H1 (cell line): ENCODE results near the gene RALGAPA1. TPM values are rescaled to one million over a fixed set of nuclear protein-coding genes. Genes with fewer than 3 reads are reported as not detected.

Source experiments
- CTCF ChIA-PET: fragments of 300-600 bp; sonication (Branson Sonifier 250); formaldehyde crosslinking; loops from one replicate; lab custom pipeline; 2021; ENCODE audit not compliant: partially characterized antibody; lab: Charles Lee
- POLR2A ChIA-PET: fragments of 300-600 bp; sonication (Branson Sonifier 250); formaldehyde crosslinking; loops from one replicate; lab custom pipeline; 2021; ENCODE audit warnings: inconsistent platforms; ENCODE audit not compliant: partially characterized antibody; lab: Charles Lee
- DNase-seq, 2 experiments: peaks; one replicate each; pipeline versions ENCODE4 v3.0.0 to v3.0.0-alpha.2; 2010 to 2022; ENCODE audit warnings: low spot score in 2 of 2, low read depth in 1 of 2, mixed read lengths in 1 of 2
- FAIRE-seq: peaks from 2 replicates; lab custom pipeline; 2011; peaks lifted over from hg19 to GRCh38; lab: Jason Lieb, UNC
- H2AFZ ChIP-seq: 2 replicates; pipeline ENCODE4 v1.8.1; 2012; ENCODE audit warnings: low read length, inconsistent platforms
- H2AK5ac ChIP-seq: 2 replicates; pipeline ENCODE4 v1.6.1; 2013; ENCODE audit warnings: low read depth, low read length
- H2BK120ac ChIP-seq: replicated peaks from 2 replicates; pipeline ENCODE3; 2013; ENCODE audit warnings: low read depth, low read length, inconsistent platforms
- H2BK12ac ChIP-seq: 2 replicates; pipeline ENCODE4 v1.6.1; 2013; ENCODE audit warnings: low read depth, low read length
- H2BK15ac ChIP-seq: 2 replicates; pipeline ENCODE4 v1.6.1; 2013; ENCODE audit warnings: low read length
- H2BK20ac ChIP-seq: 2 replicates; pipeline ENCODE4 v1.6.1; 2013; ENCODE audit warnings: low read length
- H2BK5ac ChIP-seq: 2 replicates; pipeline ENCODE4 v1.6.1; 2013; ENCODE audit warnings: low read depth, low read length
- H3K14ac ChIP-seq: 2 replicates; pipeline ENCODE4 v1.6.1; 2013; ENCODE audit warnings: inconsistent platforms; ENCODE audit not compliant: insufficient read length
- H3K18ac ChIP-seq: 2 replicates; pipeline ENCODE4 v1.6.1; 2013; ENCODE audit warnings: low read length; ENCODE audit errors: extremely low read depth
- H3K23ac ChIP-seq: 2 replicates; pipeline ENCODE4 v1.6.1; 2013; ENCODE audit warnings: inconsistent platforms; ENCODE audit not compliant: insufficient read length
- H3K23me2 ChIP-seq: 2 replicates; pipeline ENCODE4 v1.6.1; 2013; ENCODE audit warnings: low read depth, low read length
- H3K27ac ChIP-seq: 2 replicates; pipeline ENCODE4 v1.6.1; 2011; ENCODE audit warnings: low read depth, low read length, inconsistent platforms
- H3K27me3 ChIP-seq, 4 experiments: replicated peaks in 1 of 4; 1 replicate in 1 of 4; 2 replicates in 3 of 4; pipeline versions ENCODE4 v1.6.1 to v1.8.1; 2011 to 2013; ENCODE audit warnings: low read length in 3 of 4, mild to moderate bottlenecking in 3 of 4, inconsistent platforms in 2 of 4, mixed read lengths in 2 of 4, moderate library complexity in 1 of 4; ENCODE audit not compliant: control insufficient read depth in 3 of 4, insufficient read depth in 3 of 4; ENCODE audit errors: extremely low read depth in 1 of 4
- H3K36me3 ChIP-seq, 4 experiments: 2 replicates each; pipeline versions ENCODE4 v1.6.1 to v1.8.1; 2011 to 2013; ENCODE audit warnings: mild to moderate bottlenecking in 4 of 4, low read length in 3 of 4, moderate library complexity in 2 of 4, control low read depth in 1 of 4, inconsistent platforms in 1 of 4; ENCODE audit not compliant: insufficient read depth in 4 of 4, control insufficient read depth in 2 of 4
- H3K4ac ChIP-seq: replicated peaks from 2 replicates; pipeline ENCODE3; 2013; ENCODE audit warnings: low read length, low read depth, mixed read lengths, inconsistent platforms; ENCODE audit not compliant: insufficient read length
- H3K4me1 ChIP-seq, 4 experiments: replicated peaks in 1 of 4; 1 replicate in 1 of 4; 2 replicates in 3 of 4; pipeline versions ENCODE4 v1.6.1 to v1.8.1; 2011 to 2013; ENCODE audit warnings: low read length in 3 of 4, inconsistent platforms in 2 of 4, mixed read lengths in 1 of 4; ENCODE audit not compliant: insufficient read depth in 4 of 4, control insufficient read depth in 3 of 4
- H3K4me2 ChIP-seq, 2 experiments: 2 replicates each; pipeline versions ENCODE4 v1.6.1 to v1.8.1; 2011 to 2013; ENCODE audit warnings: low read depth in 2 of 2, low read length in 2 of 2, control low read depth in 1 of 2, inconsistent platforms in 1 of 2, mild to moderate bottlenecking in 1 of 2; ENCODE audit not compliant: insufficient read depth in 1 of 2
- H3K4me3 ChIP-seq, 4 experiments: fragments of 200-600, 300-600 bp in 1 of 4; sonication (generic), shearing (Covaris generic), sonication (Bioruptor Twin) in 1 of 4; 2 replicates each; pipeline versions ENCODE4 v1.5.1 to v1.8.1; 2011 to 2016; ENCODE audit warnings: low read length in 4 of 4, low read depth in 3 of 4, control low read depth in 2 of 4, inconsistent platforms in 2 of 4, mild to moderate bottlenecking in 2 of 4, mixed read lengths in 1 of 4, moderate library complexity in 1 of 4; ENCODE audit not compliant: insufficient read depth in 2 of 4; ENCODE audit errors: extremely low read depth in 1 of 4
- H3K56ac ChIP-seq: replicated peaks from 2 replicates; pipeline ENCODE3; 2013; ENCODE audit warnings: low read depth, mild to moderate bottlenecking, mixed read lengths, low read length, inconsistent platforms; ENCODE audit not compliant: insufficient read length
- H3K79me1 ChIP-seq: 2 replicates; pipeline ENCODE4 v1.6.1; 2013; ENCODE audit warnings: low read depth, low read length, control low read depth
- H3K79me2 ChIP-seq, 2 experiments: 2 replicates each; pipeline versions ENCODE4 v1.6.1 to v1.8.1; 2012 to 2013; ENCODE audit warnings: low read length in 2 of 2, mild to moderate bottlenecking in 2 of 2, inconsistent platforms in 1 of 2; ENCODE audit not compliant: insufficient read depth in 2 of 2, control insufficient read depth in 1 of 2
- H3K9ac ChIP-seq, 4 experiments: replicated peaks in 1 of 4; 1 replicate in 1 of 4; 2 replicates in 3 of 4; pipeline versions ENCODE4 v1.6.1 to v1.8.1; 2011 to 2013; ENCODE audit warnings: low read depth in 3 of 4, low read length in 3 of 4, control low read depth in 2 of 4, mild to moderate bottlenecking in 2 of 4, moderate library complexity in 2 of 4, inconsistent platforms in 1 of 4; ENCODE audit errors: extremely low read depth in 1 of 4
- H3K9me3 ChIP-seq, 2 experiments: 2 replicates each; pipeline versions ENCODE4 v1.6.1 to v1.8.1; 2012 to 2013; ENCODE audit warnings: mild to moderate bottlenecking in 2 of 2, moderate library complexity in 2 of 2, control low read depth in 1 of 2, inconsistent platforms in 1 of 2, low read depth in 1 of 2, low read length in 1 of 2, mixed read lengths in 1 of 2; ENCODE audit not compliant: insufficient read depth in 2 of 2
- H4K20me1 ChIP-seq, 2 experiments: replicated peaks in 1 of 2; 2 replicates each; pipeline versions ENCODE3 to v1.8.1; 2011 to 2013; ENCODE audit warnings: inconsistent platforms in 2 of 2, low read length in 2 of 2, mild to moderate bottlenecking in 1 of 2; ENCODE audit not compliant: insufficient read depth in 2 of 2, control insufficient read depth in 1 of 2
- H4K5ac ChIP-seq: 2 replicates; pipeline ENCODE4 v1.6.1; 2013; ENCODE audit warnings: low read length, low read depth, mixed read lengths, inconsistent platforms; ENCODE audit not compliant: insufficient read length
- H4K8ac ChIP-seq: 2 replicates; pipeline ENCODE4 v1.8.0; 2013; ENCODE audit warnings: mild to moderate bottlenecking, moderate library complexity, low read length, inconsistent platforms; ENCODE audit not compliant: insufficient read depth; ENCODE audit errors: extremely low read depth
- H4K91ac ChIP-seq: replicated peaks from 2 replicates; pipeline ENCODE3; 2013; ENCODE audit warnings: low read length, mixed read lengths, inconsistent platforms; ENCODE audit not compliant: insufficient read length
- CBX8 ChIP-seq: fragments of 300-800, 300-1000 bp; sonication (generic); IDR thresholded peaks from 2 replicates; pipeline ENCODE4 v1.7.1; 2016; ENCODE audit warnings: low read depth, low read length, borderline replicate concordance
- EP300 ChIP-seq, 2 experiments: IDR thresholded peaks; 1 replicate in 1 of 2; 2 replicates in 1 of 2; pipeline ENCODE4 v1.6.1; 2011 to 2012; ENCODE audit warnings: low read depth in 2 of 2, low read length in 2 of 2, mild to moderate bottlenecking in 2 of 2, borderline replicate concordance in 1 of 2, inconsistent platforms in 1 of 2, moderate library complexity in 1 of 2
- EZH2 ChIP-seq: fragments of 200-600 bp; sonication (generic); IDR thresholded peaks from 2 replicates; pipeline ENCODE4 v1.7.1; 2012; ENCODE audit warnings: low read depth, mild to moderate bottlenecking, moderate library complexity, low read length, inconsistent platforms; ENCODE audit not compliant: severe bottlenecking
- HDAC2 ChIP-seq, 2 experiments: fragments of 300-600 bp in 1 of 2; sonication (generic) in 1 of 2; IDR thresholded peaks; 2 replicates each; pipeline ENCODE4 v1.6.1; 2011 to 2012; ENCODE audit warnings: low read depth in 2 of 2, low read length in 2 of 2, mild to moderate bottlenecking in 2 of 2, moderate library complexity in 2 of 2, borderline replicate concordance in 1 of 2, inconsistent platforms in 1 of 2
- JUN ChIP-seq: IDR thresholded peaks from 2 replicates; pipeline ENCODE4 v1.6.1; 2011; ENCODE audit warnings: low read depth, mild to moderate bottlenecking, improper control_type of control experiment, low read length
- NANOG ChIP-seq: IDR thresholded peaks from 2 replicates; pipeline ENCODE4 v1.6.1; 2011; ENCODE audit warnings: low read length, low read depth, mild to moderate bottlenecking, inconsistent platforms; ENCODE audit not compliant: insufficient read depth, poor library complexity, severe bottlenecking
- PHF8 ChIP-seq: fragments of 200-600 bp; sonication (generic); conservative IDR thresholded peaks from 2 replicates; pipeline ENCODE4 v1.7.1; 2012; ENCODE audit warnings: low read depth, mild to moderate bottlenecking, inconsistent platforms, low read length, moderate library complexity
- POLR2A ChIP-seq, 2 experiments: IDR thresholded peaks; 1 replicate in 1 of 2; 2 replicates in 1 of 2; pipeline ENCODE4 v1.6.1; 2011; ENCODE audit warnings: low read depth in 2 of 2, low read length in 2 of 2, mild to moderate bottlenecking in 2 of 2; ENCODE audit errors: control extremely low read depth in 1 of 2
- RXRA ChIP-seq: IDR thresholded peaks from 2 replicates; pipeline ENCODE4 v1.6.1; 2011; ENCODE audit warnings: low read depth, mild to moderate bottlenecking, low read length, moderate library complexity; ENCODE audit not compliant: insufficient read depth
- SIRT6 ChIP-seq: IDR thresholded peaks from one replicate; pipeline ENCODE4 v1.7.1; 2012; ENCODE audit warnings: low read length, inconsistent platforms
- SIX5 ChIP-seq: IDR thresholded peaks from 2 replicates; pipeline ENCODE4 v1.6.1; 2011; ENCODE audit warnings: mild to moderate bottlenecking, low read depth, low read length
- SP2 ChIP-seq: IDR thresholded peaks from 2 replicates; pipeline ENCODE4 v1.6.1; 2012; ENCODE audit warnings: mild to moderate bottlenecking, low read length, inconsistent platforms
- TBP ChIP-seq: IDR thresholded peaks from 2 replicates; pipeline ENCODE4 v1.6.1; 2011; ENCODE audit warnings: low read depth, low read length, improper control_type of control experiment
- YY1 ChIP-seq: IDR thresholded peaks from 2 replicates; pipeline ENCODE4 v1.6.1; 2011; ENCODE audit warnings: low read depth, mild to moderate bottlenecking, low read length
- WGBS, 2 experiments: shearing (Covaris generic) in 1 of 2; methylation state at CpG; one replicate each; pipeline versions ENCODE4 v1.1.6 to v1.1.7; 2013 to 2015; ENCODE audit warnings: low lambda C conversion rate in 2 of 2, mixed read lengths in 2 of 2, inconsistent platforms in 1 of 2, low coverage in 1 of 2, missing lambda C conversion rate in 1 of 2; ENCODE audit not compliant: insufficient replicate concordance in 2 of 2, insufficient coverage in 1 of 2, insufficient read length in 1 of 2; ENCODE audit errors: extremely low coverage in 1 of 2, missing lambda C conversion rate in 1 of 2; 5-methylcytosine and 5-hydroxymethylcytosine counted together
- polyA plus RNA-seq, 7 experiments: library from polyadenylated mRNA; depleted of rRNA in 3 of 7; stranded (reverse) in 5 of 7; unstranded in 2 of 7; fragments of >200 nt in 5 of 7; fragments of 200-250 nt in 2 of 7; gene quantifications; 1 replicate in 5 of 7; 2 replicates in 1 of 7; 4 replicates in 1 of 7; pipeline versions ENCODE4 v1.2.1 to v1.2.3, GENCODE V29; 2011 to 2013; ENCODE audit warnings: missing spikeins in 2 of 7, mixed read lengths in 2 of 7
- total RNA-seq: library from RNA; stranded (reverse); fragmentation: NEBNext Ultra II Directional; extraction: Animal tissue kit (Norgen Biotek cat#: 25700); gene quantifications from 2 replicates; pipeline ENCODE4 v1.2.1, GENCODE V29; 2021

The RALGAPA1 gene
- total and polyA plus RNA-seq, 2 of the 8 experiments (the other 6 are each of a cell fraction or from before 2014, with no cell fraction given), result 4.2 to 26.7 TPM

DNA sequence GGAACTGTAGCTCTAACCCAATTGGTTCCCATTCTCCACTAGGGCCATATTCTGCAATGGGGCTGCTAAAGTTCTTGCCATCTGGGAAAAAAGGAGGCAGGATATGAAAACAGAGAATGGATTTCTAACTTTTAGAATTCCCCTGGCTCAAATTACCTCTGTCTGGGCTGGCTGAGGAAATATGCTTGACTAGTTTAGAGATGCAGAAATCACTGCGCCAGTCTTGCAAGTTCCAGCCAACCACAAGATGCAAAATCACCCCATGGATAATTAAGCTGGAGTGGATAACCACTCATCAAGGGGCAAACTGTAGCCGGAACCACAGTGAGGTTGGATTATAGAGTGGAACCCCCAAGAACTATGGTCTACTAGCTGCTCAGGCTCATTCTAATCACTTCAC, 126.3 kb downstream of the RALGAPA1 start:
- Histone ChIP-seq H2BK5ac (no peak overlapping the region), H3K9ac (no peak overlapping the region), H3K79me1 (no peaks in the 10 kb centered on the region), H2BK15ac (no peak overlapping the region), H3K23me2 (no peaks in the 10 kb centered on the region), H2BK20ac (no peak overlapping the region), H2AFZ (no peak overlapping the region), H3K27ac (no peak overlapping the region), H3K9me3 (no peaks in the 10 kb centered on the region), H4K5ac (no peak overlapping the region), H3K79me2 (no peaks in the 10 kb centered on the region), H3K4me2 (no peak overlapping the region), H3K23ac (no peak overlapping the region), H4K20me1 (no peaks in the 10 kb centered on the region), H3K4me3 (no peak overlapping the region), H3K14ac (no peak overlapping the region), H4K8ac (no peak overlapping the region), H3K4me1 (no peaks in the 10 kb centered on the region), H3K36me3 (peaks cover 0 to 1% (median 0%) of the 10 kb centered on the region in 4 experiments; a peak in 1 of 8 replicates), H3K56ac (no peak overlapping the region), H2AK5ac (no peak overlapping the region), H4K91ac (no peak overlapping the region), H3K18ac (no peak overlapping the region), H3K27me3 (no peaks in the 10 kb centered on the region), H2BK12ac (no peak overlapping the region), H2BK120ac (no peak overlapping the region), H3K4ac (no peak overlapping the region)
- ChIA-PET POLR2A (interaction anchor here (0.6 kb wide), 1 partner anchor 157 kb away, joined by 3 read pairs; no protein-coding TSS in a partner anchor), CTCF (no interaction called here)
- DNase-seq (no peak), FAIRE-seq (no peak)
- WGBS, 2 experiments, result 88% methylated on average over 2 of the region's 2 CpGs; no CpG with 5 or more reads in 1 of the 2 experiments
- TF ChIP-seq RXRA (no peak), EP300 (IDR thresholded peaks at IDR 0.05; ENCODE audit: borderline replicate concordance in 1 of 2, low read depth in 2 of 2, low read length in 2 of 2) (no peak), POLR2A (IDR thresholded peaks at IDR 0.05; ENCODE audit: control extremely low read depth in 1 of 2, low read depth in 2 of 2, low read length in 2 of 2) (no peak), YY1 (no peak), NANOG (no peak), EZH2 (no peak), HDAC2 (IDR thresholded peaks at IDR 0.05; ENCODE audit: borderline replicate concordance in 1 of 2, low read depth in 2 of 2, low read length in 2 of 2) (no peak), CBX8 (no peak), TBP (no peak), SP2 (no peak), PHF8 (no peak), JUN (no peak), SIRT6 (no peak), SIX5 (no peak)
